ENCODE data around the gene MADD. TPM values are rescaled to one million over a fixed set of nuclear protein-coding genes. Genes with fewer than 3 reads are reported as not detected.

The MADD gene
- total and polyA plus RNA-seq, 2 experiments from 2014 or later = 13.4 to 43.8 TPM

GRCh38 chr11:47379317-47379716, 109.4 kb downstream of the MADD start:
- Mint-ChIP-seq H3K4me3 (no peak overlapping the region), H3K27me3 (ENCODE audit: insufficient read depth, low read depth, poor library complexity) (peaks cover 6% of the 10 kb centered on the region), H3K36me3 (ENCODE audit: low read depth) (no peaks in the 10 kb centered on the region), H3K27ac (no peak overlapping the region), H3K9me3 (no peaks in the 10 kb centered on the region; the same call in 2 of the 3 replicates), H3K4me1 (peaks cover 3% of the 10 kb centered on the region; the same call in 2 of the 3 replicates)
- Histone ChIP-seq H3K27me3 (ENCODE audit: insufficient read depth) (no peaks in the 10 kb centered on the region), H3K27ac (ENCODE audit: low read depth) (no peak overlapping the region), H3K9me2 (ENCODE audit: insufficient read depth) (0 out of 2 replicates have a peak, but pooled peaks cover 2% of the 10 kb centered on the region), H3K4me1 (ENCODE audit: insufficient read depth) (no peaks in the 10 kb centered on the region; the same call in 1 of the 2 replicates), H3K4me3 (no peak overlapping the region), H3K4me2 (no peak overlapping the region), H2AFZ (no peak overlapping the region), H3K36me3 (ENCODE audit: insufficient read depth) (no peaks in the 10 kb centered on the region), H3K79me2 (replicated peaks; ENCODE audit: insufficient read depth) (no peaks in the 10 kb centered on the region), H3F3A (replicated peaks; ENCODE audit: low read depth) (no peaks in the 10 kb centered on the region), H4K20me1 (replicated peaks; ENCODE audit: insufficient read depth) (no peaks in the 10 kb centered on the region)
- DNase-seq (ENCODE audit: low spot score) = no peak
- TF ChIP-seq POLR2AphosphoS5 (IDR thresholded peaks at IDR 0.05; ENCODE audit: low read depth) (no peak), NANOG (IDR thresholded peaks at IDR 0.05; ENCODE audit: borderline replicate concordance) (no peak), ETS1 (IDR thresholded peaks at IDR 0.05) (no peak), CREB1 (CRISPR knock-in tag; IDR thresholded peaks at IDR 0.05; ENCODE audit: low read depth) (no peak), EZH2 (IDR thresholded peaks at IDR 0.05; ENCODE audit: low read depth, unreplicated experiment) (no peak)
- ATAC-seq = no peak

Other genes with a start within 250 kb of the MADD start
- 111 and 122 TPM in 2 replicates for gene ARFGAP2, start 93.3 kb upstream of the MADD start, total RNA-seq (2014; rRNA removed; shearing (Covaris generic))
- gene ARFGAP2, start 93.3 kb upstream of the MADD start, polyA plus RNA-seq (2016; fragmentation: Nextera tagmentation; extraction: Ambion mirVana) = 24.2 and 25.6 TPM in 2 replicates
- 66.5 and 72.1 TPM in 2 replicates for gene PACSIN3, start 83.7 kb upstream of the MADD start, total RNA-seq (2014; rRNA removed; shearing (Covaris generic))
- 38.8 and 39.6 TPM in 2 replicates for gene PACSIN3, start 83.7 kb upstream of the MADD start, polyA plus RNA-seq (2016; fragmentation: Nextera tagmentation; extraction: Ambion mirVana)
- gene DDB2, start 55.2 kb upstream of the MADD start, total RNA-seq (2014; rRNA removed; shearing (Covaris generic)) = 62.5 and 63.1 TPM in 2 replicates
- gene DDB2, start 55.2 kb upstream of the MADD start, polyA plus RNA-seq (2016; fragmentation: Nextera tagmentation; extraction: Ambion mirVana) = 58.7 and 60.2 TPM in 2 replicates
- gene ACP2, start 21.3 kb upstream of the MADD start, total RNA-seq (2014; rRNA removed; shearing (Covaris generic)) = 32.1 and 33.5 TPM in 2 replicates
- gene ACP2, start 21.3 kb upstream of the MADD start, polyA plus RNA-seq (2016; fragmentation: Nextera tagmentation; extraction: Ambion mirVana) = 5.6 and 7.3 TPM in 2 replicates
- gene NR1H3, start 12.1 kb upstream of the MADD start, total RNA-seq (2014; rRNA removed; shearing (Covaris generic)) = 23.7 and 23.8 TPM in 2 replicates
- gene NR1H3, start 12.1 kb upstream of the MADD start, polyA plus RNA-seq (2016; fragmentation: Nextera tagmentation; extraction: Ambion mirVana) = 16.5 and 17.5 TPM in 2 replicates
- gene MYBPC3, start 82.6 kb downstream of the MADD start, total RNA-seq (2014; rRNA removed; shearing (Covaris generic)) = not detected in 2 replicates
- gene MYBPC3, start 82.6 kb downstream of the MADD start, polyA plus RNA-seq (2016; fragmentation: Nextera tagmentation; extraction: Ambion mirVana) = 0.24 TPM in 1 of 2 replicates, not detected in the other
- not detected in 2 replicates for gene SPI1, start 108.4 kb downstream of the MADD start, total RNA-seq (2014; rRNA removed; shearing (Covaris generic))
- 0.19 and 0.23 TPM in 2 replicates for gene SPI1, start 108.4 kb downstream of the MADD start, polyA plus RNA-seq (2016; fragmentation: Nextera tagmentation; extraction: Ambion mirVana)
- gene SLC39A13, start 138.5 kb downstream of the MADD start, total RNA-seq (2014; rRNA removed; shearing (Covaris generic)) = 32.7 TPM in 2 replicates
- gene SLC39A13, start 138.5 kb downstream of the MADD start, polyA plus RNA-seq (2016; fragmentation: Nextera tagmentation; extraction: Ambion mirVana) = 15.8 TPM in 2 replicates
- 147 and 149 TPM in 2 replicates for gene PSMC3, start 156.3 kb downstream of the MADD start, total RNA-seq (2014; rRNA removed; shearing (Covaris generic))
- gene PSMC3, start 156.3 kb downstream of the MADD start, polyA plus RNA-seq (2016; fragmentation: Nextera tagmentation; extraction: Ambion mirVana) = 173 and 190 TPM in 2 replicates
- gene RAPSN, start 179.0 kb downstream of the MADD start, total RNA-seq (2014; rRNA removed; shearing (Covaris generic)) = 0.17 TPM in 1 of 2 replicates, not detected in the other
- gene RAPSN, start 179.0 kb downstream of the MADD start, polyA plus RNA-seq (2016; fragmentation: Nextera tagmentation; extraction: Ambion mirVana) = 0.23 and 0.59 TPM in 2 replicates

All from GM23338 (cell line).